Globus pallidus (tissue), 1 donor: Measurements from ENCODE around the gene CAV3.
"Not testable (repeated sequence)": the region's sequence is repeated elsewhere in the genome, so short reads cannot be mapped to it uniquely, and the experiment has no call there.

Experiments
- DNase-seq: peaks from one replicate; pipeline ENCODE4 v3.0.0-alpha.2; 2015; ENCODE audit warnings: low spot score

CAV3 gene

GRCh38 chr3:8733332-8734094 lies at the start of gene CAV3:
CAV3 (plus strand) TSS chr3:8733802; CDS start chr3:8733877, 75 bp downstream.
- DNase-seq: no peak

GRCh38 chr3:8684992-8685391 lies 48.6 kb upstream of the CAV3 start:
- DNase-seq: not testable (repeated sequence)

GRCh38 chr3:8691295-8691694 lies 42.3 kb upstream of the CAV3 start:
- DNase-seq: not testable (repeated sequence)

GRCh38 chr3:8702560-8702959 lies 31.0 kb upstream of the CAV3 start:
- no peak for DNase-seq

GRCh38 chr3:8705575-8705974 lies 28.0 kb upstream of the CAV3 start:
- no peak for DNase-seq

- no peak for DNase-seq
Observed at GRCh38 chr3:8709287-8709686, 24.3 kb upstream of the CAV3 start.

- DNase-seq: no peak
Observed at GRCh38 chr3:8709801-8710507, 23.6 kb upstream of the CAV3 start.

- DNase-seq: no peak
Observed at GRCh38 chr3:8712045-8712907, 21.3 kb upstream of the CAV3 start.

- DNase-seq: no peak
Observed at GRCh38 chr3:8712908-8713255, 20.7 kb upstream of the CAV3 start.

- DNase-seq: no peak
Observed at GRCh38 chr3:8713901-8714759, 19.5 kb upstream of the CAV3 start.

- not testable (repeated sequence) for DNase-seq
Observed at GRCh38 chr3:8715757-8716156, 17.8 kb upstream of the CAV3 start.

- no peak for DNase-seq
Observed at GRCh38 chr3:8722808-8723207, 10.8 kb upstream of the CAV3 start.

GRCh38 chr3:8723612-8724011 lies 10.0 kb upstream of the CAV3 start:
- no peak for DNase-seq

GRCh38 chr3:8724108-8724752 lies 9.4 kb upstream of the CAV3 start:
- no peak for DNase-seq

- no peak for DNase-seq
Observed at GRCh38 chr3:8727605-8728512, 5.7 kb upstream of the CAV3 start.

- no peak for DNase-seq
Observed at GRCh38 chr3:8729479-8729878, 4.1 kb upstream of the CAV3 start.

- DNase-seq: no peak
Observed at GRCh38 chr3:8730656-8731055, 2.9 kb upstream of the CAV3 start.

GRCh38 chr3:8732413-8732812 lies 1.2 kb upstream of the CAV3 start:
- no peak for DNase-seq

GRCh38 chr3:8734137-8734878 lies 706 bp downstream of the CAV3 start:
- no peak for DNase-seq
